HTERT RPE-1 (cell line): ENCODE measurements around the gene TMEM223.
"Not testable (repeated sequence)": the region's sequence is repeated elsewhere in the genome, so short reads cannot be mapped to it uniquely, and the experiment has no call there.

Source experiments
- in situ Hi-C: fragments of 300-500 bp; cut with MboI; formaldehyde crosslinking; loops from 4 replicates; pipeline ENCODE4 v1.14.3; 2020; ENCODE audit warnings: low sequenced_read_pairs

Gene TMEM223

DNA sequence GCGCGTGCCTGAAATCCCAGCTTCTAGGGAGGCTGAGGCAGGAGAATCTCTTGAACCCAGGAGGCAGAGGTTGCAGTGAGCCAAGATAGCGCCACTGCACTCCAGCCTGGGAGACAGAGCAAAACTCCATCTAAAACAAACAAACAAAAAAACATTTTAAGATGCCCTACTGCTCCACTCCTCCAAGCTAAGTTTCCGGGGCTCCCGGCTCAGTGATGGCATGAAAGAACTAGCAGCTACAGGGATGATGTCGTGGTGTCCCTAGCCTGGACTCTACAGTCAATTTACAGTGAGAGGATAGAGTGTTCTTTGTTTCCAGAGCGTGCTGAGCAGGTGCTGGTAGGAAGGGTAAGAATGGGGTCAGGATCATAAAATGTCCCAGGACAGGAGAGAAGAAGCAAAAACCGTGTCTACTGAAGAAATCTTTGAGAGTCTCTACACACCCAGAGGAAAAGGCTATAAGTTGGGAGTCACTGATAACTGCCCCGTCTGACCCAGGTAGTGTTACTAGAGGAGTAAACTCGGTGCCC lies 36.7 kb downstream of the TMEM223 start:
- in situ Hi-C loops = no loop called here

DNA sequence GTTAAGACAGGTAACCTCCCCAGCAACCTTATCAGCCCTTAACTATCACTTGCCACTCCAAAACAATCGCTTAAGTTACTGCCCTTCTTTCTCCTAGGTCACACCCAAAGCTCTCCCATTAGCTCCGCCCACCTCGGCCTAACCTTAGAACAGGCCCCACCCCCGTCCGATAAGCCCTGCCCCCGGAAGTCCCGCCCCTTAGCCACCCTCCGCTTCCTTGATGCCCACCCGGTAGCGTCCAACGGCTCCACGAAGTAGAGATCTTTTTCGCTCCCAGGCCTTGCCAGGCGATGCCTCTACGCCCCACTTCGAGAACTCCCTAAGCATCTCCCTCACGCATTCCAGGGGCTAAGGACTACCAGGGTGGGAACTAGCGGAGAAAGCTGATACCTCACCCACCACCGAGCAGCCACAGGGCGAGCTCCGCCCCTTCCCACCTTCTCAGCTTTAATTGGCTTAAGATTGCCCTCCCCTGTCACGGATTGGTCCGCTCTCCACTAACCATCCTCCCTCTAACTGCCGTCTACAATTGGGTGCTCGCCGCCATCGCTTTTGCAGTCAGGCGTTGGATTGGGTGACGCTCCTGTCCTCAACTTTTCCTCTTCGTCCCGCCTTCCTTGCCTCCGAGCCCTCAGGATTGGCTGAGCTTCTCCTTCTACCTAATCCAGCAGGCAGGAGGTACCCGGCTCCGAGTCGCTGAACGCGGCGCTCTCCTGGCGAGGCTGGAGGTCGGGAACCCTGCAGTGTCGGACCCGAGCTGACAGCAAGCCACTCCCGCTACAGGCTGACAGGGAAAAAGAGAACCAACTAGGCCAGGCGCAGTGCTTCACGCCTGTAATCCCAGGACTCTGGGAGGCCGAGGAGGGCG lies 37.8 kb downstream of the TMEM223 start, which contains the start of gene ZBTB3:
ZBTB3 (minus strand) TSS at position 425 of the 868 bp plus-strand sequence. CDS start 496 bp downstream, outside the sequence.
- in situ Hi-C loops = no loop called here

DNA sequence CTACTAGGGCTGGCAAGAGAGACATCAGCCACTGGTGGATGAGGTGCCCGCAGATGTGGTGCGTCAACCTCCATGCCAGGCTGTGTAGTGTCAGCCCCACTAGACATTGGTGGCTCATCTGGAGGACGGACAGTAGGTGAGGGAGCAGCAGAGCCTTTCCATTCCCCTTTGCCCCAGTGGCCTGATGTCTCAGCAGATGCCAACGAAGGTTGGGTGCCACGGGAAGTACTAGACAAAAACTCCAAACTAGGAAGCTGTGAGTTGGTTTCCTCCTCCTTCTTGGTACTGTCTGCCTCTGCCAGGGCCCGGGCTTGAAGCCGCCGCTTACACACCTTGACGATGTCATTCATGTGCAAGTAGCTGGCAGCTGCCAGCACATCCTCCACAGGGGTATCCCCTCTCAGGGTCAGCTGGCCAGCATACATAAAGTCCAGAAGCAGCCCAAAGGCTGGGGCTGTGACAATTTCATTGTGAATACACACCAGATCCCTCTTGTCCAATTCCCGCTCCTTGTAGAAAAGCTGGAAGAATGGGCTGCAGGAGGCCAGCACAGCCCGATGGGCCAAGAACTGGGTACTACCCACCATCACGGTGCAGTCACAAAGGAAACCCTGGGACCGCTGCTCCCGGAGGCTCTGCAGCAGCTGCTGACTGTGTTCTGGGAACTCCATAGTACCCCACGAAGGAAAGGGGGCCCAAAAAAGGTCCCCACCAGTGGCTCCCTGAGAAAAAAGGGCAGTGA lies 38.6 kb downstream of the TMEM223 start:
- in situ Hi-C loops = no loop called here

DNA sequence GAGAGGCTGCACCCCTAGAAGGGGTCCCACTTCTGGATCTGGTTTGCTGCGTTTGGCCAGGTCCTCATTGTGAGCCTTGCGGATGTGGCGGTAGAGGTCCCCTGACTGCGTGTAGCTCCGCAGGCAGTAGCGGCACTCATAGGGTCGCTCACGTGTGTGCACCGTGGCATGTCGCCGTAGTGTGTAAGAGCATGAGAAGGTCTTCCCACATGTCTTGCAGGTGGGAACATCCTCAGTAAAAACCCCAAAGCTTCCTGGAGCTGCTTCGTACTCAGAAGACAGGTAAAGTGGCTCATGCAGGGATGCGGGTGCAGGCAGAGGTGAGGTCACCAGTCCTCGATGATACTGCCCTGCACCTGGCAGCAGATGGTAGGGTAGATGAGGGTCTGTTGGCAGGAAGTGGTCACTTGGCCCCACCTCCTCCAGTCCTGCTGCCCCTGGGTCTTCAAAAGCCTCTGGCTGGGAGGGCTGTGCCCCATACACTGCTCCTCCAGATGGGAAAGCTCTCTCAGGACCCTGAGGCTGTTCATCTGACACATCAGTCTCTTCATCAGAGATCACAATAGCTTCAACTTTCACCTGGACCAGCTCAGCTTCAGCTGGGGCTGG lies 39.5 kb downstream of the TMEM223 start:
- in situ Hi-C loops = no loop called here

DNA sequence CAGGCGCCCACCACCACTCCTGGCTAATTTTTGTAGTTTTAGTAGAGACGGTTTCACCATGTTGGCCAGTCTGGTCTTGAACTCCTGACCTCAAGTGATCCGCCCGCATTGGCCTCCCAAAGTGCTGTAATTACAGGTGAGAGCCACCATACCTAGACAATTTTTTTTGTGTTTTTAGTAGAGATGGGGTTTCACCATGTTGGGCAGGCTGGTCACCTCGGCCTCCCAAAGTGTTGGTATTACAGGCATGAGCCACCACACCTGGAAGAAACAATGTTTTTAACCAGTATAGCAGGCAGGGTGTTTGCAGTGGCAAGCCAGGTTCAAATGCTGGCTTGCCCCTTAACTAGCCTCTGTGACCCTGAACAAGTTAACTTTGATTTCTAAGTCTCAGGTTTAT lies 41.9 kb downstream of the TMEM223 start:
- in situ Hi-C loops = not testable (repeated sequence)

DNA sequence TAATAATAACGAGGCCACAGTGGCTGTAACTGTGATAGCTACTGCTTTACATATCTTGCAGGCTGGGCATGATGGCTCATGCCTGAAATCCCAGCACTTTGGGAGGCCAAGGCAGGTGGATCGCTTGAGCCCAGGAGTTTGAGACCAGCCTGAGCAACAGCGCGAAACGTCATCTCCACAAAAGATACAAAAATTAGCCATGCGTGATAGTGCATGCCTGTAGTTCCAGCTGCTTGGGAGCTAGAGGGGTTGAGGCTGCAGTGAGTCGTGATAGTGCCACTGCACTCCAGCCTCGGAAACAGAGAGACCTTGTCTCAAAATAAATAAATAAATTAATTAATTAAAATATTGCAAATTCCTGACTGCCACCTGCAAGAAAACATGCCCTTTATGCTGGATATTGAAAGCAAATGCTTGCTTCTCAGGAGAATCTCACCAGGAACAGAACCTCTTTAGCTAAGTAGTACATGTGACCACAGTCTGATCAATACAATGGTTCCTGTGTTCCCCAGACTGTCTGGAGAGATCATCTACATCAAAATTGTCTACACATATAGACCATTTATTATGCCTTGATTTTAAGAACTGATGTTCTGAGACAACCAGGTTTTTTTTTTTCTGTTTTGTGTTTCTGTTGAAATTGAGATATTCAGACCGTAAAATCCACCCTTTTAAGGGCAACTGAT lies 44.2 kb downstream of the TMEM223 start:
- in situ Hi-C loops = no loop called here
